Dedifferentiated amniotic fluid mesenchymal stem cell (primary cell): ENCODE measurements around the gene E2F2.

Experiments used
- DNase-seq: peaks from one replicate; pipeline ENCODE4 v3.0.0-alpha.2; 2016; ENCODE audit errors: extremely low spot score

Gene E2F2

GRCh38 chr1:23484253-23485001 is 46.6 kb downstream of the E2F2 start:
- peak; percentile 87 for DNase-seq

- DNase-seq: no peak
These were observed 47.4 kb downstream of the E2F2 start, which contains the start of gene ASAP3 for GRCh38 chr1:23483321-23484252. Gene ASAP3, minus strand, starts transcription at chr1:23484179. Its CDS starts 46 bp downstream, at chr1:23484133.

- DNase-seq: no peak
These were observed 49.1 kb downstream of the E2F2 start for GRCh38 chr1:23481904-23482303.

- no peak for DNase-seq
These were observed 49.9 kb downstream of the E2F2 start for GRCh38 chr1:23481026-23481597.

GRCh38 chr1:23480187-23481025 is 50.6 kb downstream of the E2F2 start:
- DNase-seq: no peak

- no peak for DNase-seq
These were observed 51.4 kb downstream of the E2F2 start for GRCh38 chr1:23479666-23479941.

GRCh38 chr1:23478896-23479665 is 52.0 kb downstream of the E2F2 start:
- DNase-seq: peak; percentile 72

GRCh38 chr1:23477359-23478144 is 53.5 kb downstream of the E2F2 start:
- DNase-seq: no peak

GRCh38 chr1:23475641-23476040 is 55.4 kb downstream of the E2F2 start:
- DNase-seq: no peak

GRCh38 chr1:23475134-23475628 is 55.9 kb downstream of the E2F2 start:
- DNase-seq: peak; percentile 87

- DNase-seq: no peak
These were observed 57.8 kb downstream of the E2F2 start for GRCh38 chr1:23473037-23473800.

- DNase-seq: no peak
These were observed 58.5 kb downstream of the E2F2 start for GRCh38 chr1:23472351-23473036.

- no peak for DNase-seq
These were observed 59.5 kb downstream of the E2F2 start for GRCh38 chr1:23471473-23472075.

- DNase-seq: no peak
These were observed 60.6 kb downstream of the E2F2 start for GRCh38 chr1:23470282-23471070.

GRCh38 chr1:23469372-23469982 is 61.6 kb downstream of the E2F2 start:
- no peak for DNase-seq

GRCh38 chr1:23466423-23466989 is 64.5 kb downstream of the E2F2 start:
- no peak for DNase-seq

- DNase-seq: no peak
These were observed 67.7 kb downstream of the E2F2 start for GRCh38 chr1:23463286-23463685.
